ENCODE data around the gene ART5. TPM values are rescaled to one million over a fixed set of nuclear protein-coding genes. Genes with fewer than 3 reads are reported as not detected.
"Not testable (repeated sequence)": the region's sequence is repeated elsewhere in the genome, so short reads cannot be mapped to it uniquely, and the experiment has no call there.

The ART5 gene
- total RNA-seq, 2 donors from 2014 or later, result 0.21 to 1.4 TPM

GRCh38 chr11:3590193-3590592 lies 51.6 kb downstream of the ART5 start:
- DNase-seq; intact Hi-C loops (cut with DNase I); ATAC-seq: not testable (repeated sequence)

DNA sequence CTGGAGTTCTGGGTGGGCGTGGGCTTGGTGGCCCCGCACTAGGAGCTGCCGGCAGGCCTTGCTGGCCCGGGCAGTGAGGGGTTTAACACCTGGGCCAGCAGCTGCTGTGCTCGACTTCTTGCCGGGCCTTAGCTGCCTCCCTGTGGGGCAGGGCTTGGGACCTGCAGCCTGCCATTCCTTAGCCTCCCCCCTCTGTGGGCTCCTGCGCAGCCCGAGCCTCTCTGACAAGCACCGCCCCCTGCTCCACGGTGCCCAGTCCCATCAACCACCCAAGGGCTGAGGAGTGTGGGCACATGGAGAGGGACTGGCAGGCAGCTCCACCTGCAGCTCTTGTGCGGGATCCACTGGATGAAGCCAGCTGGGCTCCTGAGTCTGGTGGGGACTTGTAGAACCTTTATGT lies 53.0 kb downstream of the ART5 start:
- intact Hi-C loops (cut with DNase I); ATAC-seq; DNase-seq: not testable (repeated sequence)

Other genes starting within 250 kb of the ART5 start
- not detected for gene ART1, start 3.1 kb upstream of the ART5 start, total RNA-seq
- gene CHRNA10, start 29.4 kb upstream of the ART5 start, total RNA-seq, result under 1 TPM; 0.27 to 0.58 TPM
- 10 to 100 TPM; 38.0 to 59.7 TPM for gene NUP98, start 155.6 kb upstream of the ART5 start, total RNA-seq
- 10 to 100 TPM; 10.9 to 15.3 TPM for gene PGAP2, start 166.6 kb upstream of the ART5 start, total RNA-seq
- 10 to 100 TPM; 31.1 to 33.3 TPM for gene RHOG, start 199.0 kb upstream of the ART5 start, total RNA-seq
- 10 to 100 TPM; 21.4 to 25.8 TPM for gene STIM1, start 213.7 kb upstream of the ART5 start, total RNA-seq